HEK293 (cell line): ENCODE data around the gene CMTM5.

Experiments
- CTCF ChIA-PET: fragments of 350-600 bp; formaldehyde crosslinking; extraction: SDS; loops from one replicate; lab custom pipeline; 2021; ENCODE audit warnings: antibody characterized with exemption; lab: Yijun Ruan, JAX
- POLR2A ChIA-PET: fragments of 300-600 bp; formaldehyde crosslinking; extraction: SDS; loops from one replicate; lab custom pipeline; 2020; ENCODE audit warnings: antibody characterized with exemption, inconsistent platforms; lab: Yijun Ruan, JAX
- H3K27ac ChIP-seq: fragments of 200-500 bp; sonication (Bioruptor generic); 2 replicates; pipeline ENCODE4 v1.5.1; 2014; ENCODE audit warnings: low read depth, low read length, control low read depth, inconsistent platforms; ENCODE audit errors: extremely low read depth
- H3K36me3 ChIP-seq, 2 experiments: fragments of 200-500 bp in 1 of 2; sonication (Bioruptor generic) in 1 of 2; 1 replicate in 1 of 2; 2 replicates in 1 of 2; pipeline ENCODE4 v1.5.1; 2014 to 2017; ENCODE audit warnings: inconsistent platforms in 2 of 2, low read length in 2 of 2; ENCODE audit not compliant: control insufficient read depth in 2 of 2, insufficient read depth in 1 of 2
- H3K4me1 ChIP-seq: fragments of 200-500 bp; sonication (Bioruptor generic); 2 replicates; pipeline ENCODE4 v1.5.1; 2014; ENCODE audit warnings: mild to moderate bottlenecking, low read length, inconsistent platforms; ENCODE audit not compliant: control insufficient read depth, insufficient read depth
- H3K4me3 ChIP-seq: 2 replicates; pipeline ENCODE4 v1.5.1; 2011; ENCODE audit warnings: low read depth, mild to moderate bottlenecking, control low read depth, low read length, moderate library complexity
- H3K9me3 ChIP-seq: fragments of 200-500 bp; sonication (Bioruptor generic); 2 replicates; pipeline ENCODE4 v1.5.1; 2014; ENCODE audit warnings: low read depth, low read length, inconsistent platforms; ENCODE audit not compliant: control insufficient read depth, insufficient read depth
- HOXA7 ChIP-seq: sonication (generic); formaldehyde crosslinking; IDR thresholded peaks from 2 replicates; pipeline ENCODE4 v1.8.1; 2022; ENCODE audit warnings: missing genetic modification reagents, borderline replicate concordance
- MEIS1 ChIP-seq: sonication (generic); formaldehyde crosslinking; IDR thresholded peaks from 2 replicates; pipeline ENCODE4 v1.8.1; 2022; ENCODE audit warnings: missing genetic modification reagents, mild to moderate bottlenecking, borderline replicate concordance
- MZF1 ChIP-seq: fragments of 450-650 bp; formaldehyde crosslinking; IDR thresholded peaks from 2 replicates; pipeline ENCODE4 v1.5.1; 2017; ENCODE audit warnings: missing biosample characterization, missing genetic modification characterization, borderline replicate concordance
- RBAK ChIP-seq: fragments of 450-650 bp; formaldehyde crosslinking; IDR thresholded peaks from 2 replicates; pipeline ENCODE4 v1.5.1; 2016; ENCODE audit warnings: missing biosample characterization, missing genetic modification characterization
- WT1 ChIP-seq: fragments of 450-650 bp; formaldehyde crosslinking; IDR thresholded peaks from 2 replicates; pipeline ENCODE4 v1.5.1; 2016; ENCODE audit warnings: missing biosample characterization, missing genetic modification characterization
- ZBTB7A ChIP-seq: fragments of 450-650 bp; formaldehyde crosslinking; IDR thresholded peaks from 2 replicates; pipeline ENCODE4 v1.5.1; 2016; ENCODE audit warnings: low read depth, missing biosample characterization, missing genetic modification characterization
- ZNF114 ChIP-seq: fragments of 450-650 bp; formaldehyde crosslinking; IDR thresholded peaks from 2 replicates; pipeline ENCODE4 v1.5.0; 2017; ENCODE audit warnings: missing biosample characterization, missing genetic modification characterization
- ZNF239 ChIP-seq: fragments of 450-650 bp; formaldehyde crosslinking; IDR thresholded peaks from 2 replicates; pipeline ENCODE4 v1.5.1; 2016; ENCODE audit warnings: missing biosample characterization, missing genetic modification characterization
- ZNF292 ChIP-seq: fragments of 450-650 bp; formaldehyde crosslinking; IDR thresholded peaks from 2 replicates; pipeline ENCODE4 v1.5.1; 2016; ENCODE audit warnings: low read depth, missing biosample characterization, missing genetic modification characterization, borderline replicate concordance
- ZNF416 ChIP-seq: fragments of 450-650 bp; formaldehyde crosslinking; IDR thresholded peaks from 2 replicates; pipeline ENCODE4 v1.5.1; 2016; ENCODE audit warnings: missing biosample characterization, missing genetic modification characterization
- ZNF423 ChIP-seq: fragments of 450-650 bp; formaldehyde crosslinking; IDR thresholded peaks from 2 replicates; pipeline ENCODE4 v1.5.1; 2016; ENCODE audit warnings: missing biosample characterization, missing genetic modification characterization
- ZNF48 ChIP-seq: fragments of 450-650 bp; formaldehyde crosslinking; IDR thresholded peaks from 2 replicates; pipeline ENCODE4 v1.5.1; 2016; ENCODE audit warnings: missing biosample characterization, missing genetic modification characterization
- ZNF560 ChIP-seq: fragments of 450-650 bp; formaldehyde crosslinking; IDR thresholded peaks from 2 replicates; pipeline ENCODE4 v1.5.1; 2017; ENCODE audit warnings: missing biosample characterization, missing genetic modification characterization, borderline replicate concordance
- ZNF623 ChIP-seq: fragments of 450-650 bp; formaldehyde crosslinking; IDR thresholded peaks from 2 replicates; pipeline ENCODE4 v1.5.1; 2016; ENCODE audit warnings: missing biosample characterization, missing genetic modification characterization
- ZNF707 ChIP-seq: fragments of 450-650 bp; formaldehyde crosslinking; IDR thresholded peaks from 2 replicates; pipeline ENCODE4 v1.5.1; 2016; ENCODE audit warnings: missing biosample characterization, missing genetic modification characterization
- ZNF76 ChIP-seq: fragments of 450-650 bp; formaldehyde crosslinking; IDR thresholded peaks from 2 replicates; pipeline ENCODE4; 2016; ENCODE audit warnings: low read depth, missing biosample characterization, missing genetic modification characterization, borderline replicate concordance
- TF ChIP-seq, protein P1 (sequence below): fragments of 450-650 bp; formaldehyde crosslinking; IDR thresholded peaks from 2 replicates; pipeline ENCODE4 v1.5.1; 2016; ENCODE audit warnings: missing biosample characterization, missing genetic modification characterization
- TF ChIP-seq, protein P2 (sequence below): fragments of 450-650 bp; formaldehyde crosslinking; IDR thresholded peaks from 2 replicates; pipeline ENCODE4 v1.5.1; 2017; ENCODE audit warnings: missing biosample characterization, missing genetic modification characterization
- TF ChIP-seq, protein P3 (sequence below): fragments of 450-650 bp; formaldehyde crosslinking; IDR thresholded peaks from 2 replicates; pipeline ENCODE4 v1.5.1; 2016; ENCODE audit warnings: missing biosample characterization, missing genetic modification characterization
- TF ChIP-seq, protein P4 (sequence below): fragments of 450-650 bp; formaldehyde crosslinking; IDR thresholded peaks from 2 replicates; pipeline ENCODE4 v1.5.1; 2016; ENCODE audit warnings: missing biosample characterization, missing genetic modification characterization, low read depth

CMTM5 gene

DNA sequence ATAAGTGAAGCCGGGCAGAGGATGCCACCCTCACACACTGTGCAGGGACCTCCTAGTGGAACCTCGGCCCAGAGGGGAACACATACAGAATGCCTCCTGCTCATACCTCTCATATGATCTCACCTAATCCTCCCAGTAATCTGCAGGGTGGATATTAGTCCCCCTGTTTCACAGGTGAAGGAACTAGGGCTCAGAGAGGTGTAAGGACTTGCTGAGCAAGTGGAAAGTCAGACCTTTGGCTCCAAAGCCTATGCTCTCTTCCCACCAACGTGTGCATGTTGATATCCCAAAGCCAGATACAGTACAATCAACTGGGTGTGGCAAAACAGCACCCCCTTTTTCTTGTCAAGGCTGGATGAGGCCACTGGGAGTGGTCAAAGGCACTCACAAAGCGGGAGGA, 27.1 kb downstream of the CMTM5 start:
- no peak overlapping the region for H3K4me3 ChIP-seq
- TF ChIP-seq ZNF560 (tag by site-specific recombination) (no peak), ZNF423 (no peak), ZNF623 (no peak)
- TF ChIP-seq, protein P1, sequence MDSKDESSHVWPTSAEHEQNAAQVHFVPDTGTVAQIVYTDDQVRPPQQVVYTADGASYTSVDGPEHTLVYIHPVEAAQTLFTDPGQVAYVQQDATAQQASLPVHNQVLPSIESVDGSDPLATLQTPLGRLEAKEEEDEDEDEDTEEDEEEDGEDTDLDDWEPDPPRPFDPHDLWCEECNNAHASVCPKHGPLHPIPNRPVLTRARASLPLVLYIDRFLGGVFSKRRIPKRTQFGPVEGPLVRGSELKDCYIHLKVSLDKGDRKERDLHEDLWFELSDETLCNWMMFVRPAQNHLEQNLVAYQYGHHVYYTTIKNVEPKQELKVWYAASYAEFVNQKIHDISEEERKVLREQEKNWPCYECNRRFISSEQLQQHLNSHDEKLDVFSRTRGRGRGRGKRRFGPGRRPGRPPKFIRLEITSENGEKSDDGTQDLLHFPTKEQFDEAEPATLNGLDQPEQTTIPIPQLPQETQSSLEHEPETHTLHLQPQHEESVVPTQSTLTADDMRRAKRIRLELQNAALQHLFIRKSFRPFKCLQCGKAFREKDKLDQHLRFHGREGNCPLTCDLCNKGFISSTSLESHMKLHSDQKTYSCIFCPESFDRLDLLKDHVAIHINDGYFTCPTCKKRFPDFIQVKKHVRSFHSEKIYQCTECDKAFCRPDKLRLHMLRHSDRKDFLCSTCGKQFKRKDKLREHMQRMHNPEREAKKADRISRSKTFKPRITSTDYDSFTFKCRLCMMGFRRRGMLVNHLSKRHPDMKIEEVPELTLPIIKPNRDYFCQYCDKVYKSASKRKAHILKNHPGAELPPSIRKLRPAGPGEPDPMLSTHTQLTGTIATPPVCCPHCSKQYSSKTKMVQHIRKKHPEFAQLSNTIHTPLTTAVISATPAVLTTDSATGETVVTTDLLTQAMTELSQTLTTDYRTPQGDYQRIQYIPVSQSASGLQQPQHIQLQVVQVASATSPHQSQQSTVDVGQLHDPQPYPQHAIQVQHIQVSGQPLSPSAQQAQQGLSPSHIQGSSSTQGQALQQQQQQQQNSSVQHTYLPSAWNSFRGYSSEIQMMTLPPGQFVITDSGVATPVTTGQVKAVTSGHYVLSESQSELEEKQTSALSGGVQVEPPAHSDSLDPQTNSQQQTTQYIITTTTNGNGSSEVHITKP (tag by site-specific recombination), result peak; percentile 48
- TF ChIP-seq, protein P2, sequence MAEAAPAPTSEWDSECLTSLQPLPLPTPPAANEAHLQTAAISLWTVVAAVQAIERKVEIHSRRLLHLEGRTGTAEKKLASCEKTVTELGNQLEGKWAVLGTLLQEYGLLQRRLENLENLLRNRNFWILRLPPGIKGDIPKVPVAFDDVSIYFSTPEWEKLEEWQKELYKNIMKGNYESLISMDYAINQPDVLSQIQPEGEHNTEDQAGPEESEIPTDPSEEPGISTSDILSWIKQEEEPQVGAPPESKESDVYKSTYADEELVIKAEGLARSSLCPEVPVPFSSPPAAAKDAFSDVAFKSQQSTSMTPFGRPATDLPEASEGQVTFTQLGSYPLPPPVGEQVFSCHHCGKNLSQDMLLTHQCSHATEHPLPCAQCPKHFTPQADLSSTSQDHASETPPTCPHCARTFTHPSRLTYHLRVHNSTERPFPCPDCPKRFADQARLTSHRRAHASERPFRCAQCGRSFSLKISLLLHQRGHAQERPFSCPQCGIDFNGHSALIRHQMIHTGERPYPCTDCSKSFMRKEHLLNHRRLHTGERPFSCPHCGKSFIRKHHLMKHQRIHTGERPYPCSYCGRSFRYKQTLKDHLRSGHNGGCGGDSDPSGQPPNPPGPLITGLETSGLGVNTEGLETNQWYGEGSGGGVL (tag by site-specific recombination), result no peak
- TF ChIP-seq, all 188 proteins: peak for 1
- H3K4me1 ChIP-seq, result no peaks in the 10 kb centered on the region
- POLR2A ChIA-PET, result no interaction called here
- no peaks in the 10 kb centered on the region for H3K36me3 ChIP-seq
- H3K9me3 ChIP-seq, result no peaks in the 10 kb centered on the region
- H3K27ac ChIP-seq, result no peak overlapping the region
- CTCF ChIA-PET, result no interaction called here

DNA sequence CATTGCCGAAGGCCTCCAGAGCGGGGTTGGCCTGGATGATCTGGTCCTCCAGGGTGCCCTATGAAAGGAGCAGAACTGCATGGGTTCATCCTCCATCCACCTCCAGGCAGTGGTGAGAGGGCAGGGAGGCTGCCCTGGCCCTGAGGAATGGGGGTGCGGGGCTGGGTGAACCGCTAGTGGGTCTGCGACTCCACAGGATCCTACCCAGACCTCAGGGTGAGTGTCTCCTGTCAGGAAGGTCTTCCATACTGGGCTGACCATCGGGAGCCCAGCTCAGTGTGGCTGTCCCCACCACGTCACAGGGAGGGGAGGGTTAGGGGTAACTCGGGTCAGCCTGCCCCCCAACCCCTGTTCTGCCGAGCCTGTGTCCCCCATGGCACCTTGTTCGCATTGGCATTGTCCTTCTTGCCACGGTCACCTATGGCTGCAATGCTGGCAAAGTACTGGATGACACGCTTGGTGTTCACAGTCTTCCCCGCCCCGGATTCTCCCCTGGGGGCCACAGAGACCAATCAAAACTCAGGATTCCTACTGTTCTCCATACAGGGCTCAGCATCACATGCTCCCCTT, 27.6 kb downstream of the CMTM5 start:
- H3K4me3 ChIP-seq, result no peak overlapping the region
- no peak overlapping the region for H3K27ac ChIP-seq
- ChIA-PET POLR2A (no interaction called here), CTCF (no interaction called here)
- no peaks in the 10 kb centered on the region for H3K9me3 ChIP-seq
- no peaks in the 10 kb centered on the region for H3K36me3 ChIP-seq
- H3K4me1 ChIP-seq, result no peaks in the 10 kb centered on the region
- TF ChIP-seq WT1 (no peak), MZF1 (tag by site-specific recombination) (no peak), ZBTB7A (tag by site-specific recombination) (no peak), ZNF707 (tag by site-specific recombination) (no peak), ZNF239 (tag by site-specific recombination) (no peak), ZNF292 (tag by site-specific recombination) (no peak), ZNF76 (no peak), ZNF416 (tag by site-specific recombination) (no peak), ZNF423 (no peak), RBAK (tag by site-specific recombination) (no peak), MEIS1 (CRISPR knock-in tag) (no peak), HOXA7 (CRISPR knock-in tag) (no peak), ZNF114 (tag by site-specific recombination) (no peak), ZNF48 (tag by site-specific recombination) (no peak)
- TF ChIP-seq, protein P3, sequence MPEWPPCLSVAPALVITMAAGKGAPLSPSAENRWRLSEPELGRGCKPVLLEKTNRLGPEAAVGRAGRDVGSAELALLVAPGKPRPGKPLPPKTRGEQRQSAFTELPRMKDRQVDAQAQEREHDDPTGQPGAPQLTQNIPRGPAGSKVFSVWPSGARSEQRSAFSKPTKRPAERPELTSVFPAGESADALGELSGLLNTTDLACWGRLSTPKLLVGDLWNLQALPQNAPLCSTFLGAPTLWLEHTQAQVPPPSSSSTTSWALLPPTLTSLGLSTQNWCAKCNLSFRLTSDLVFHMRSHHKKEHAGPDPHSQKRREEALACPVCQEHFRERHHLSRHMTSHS (tag by site-specific recombination), result no peak
- TF ChIP-seq, protein P4, sequence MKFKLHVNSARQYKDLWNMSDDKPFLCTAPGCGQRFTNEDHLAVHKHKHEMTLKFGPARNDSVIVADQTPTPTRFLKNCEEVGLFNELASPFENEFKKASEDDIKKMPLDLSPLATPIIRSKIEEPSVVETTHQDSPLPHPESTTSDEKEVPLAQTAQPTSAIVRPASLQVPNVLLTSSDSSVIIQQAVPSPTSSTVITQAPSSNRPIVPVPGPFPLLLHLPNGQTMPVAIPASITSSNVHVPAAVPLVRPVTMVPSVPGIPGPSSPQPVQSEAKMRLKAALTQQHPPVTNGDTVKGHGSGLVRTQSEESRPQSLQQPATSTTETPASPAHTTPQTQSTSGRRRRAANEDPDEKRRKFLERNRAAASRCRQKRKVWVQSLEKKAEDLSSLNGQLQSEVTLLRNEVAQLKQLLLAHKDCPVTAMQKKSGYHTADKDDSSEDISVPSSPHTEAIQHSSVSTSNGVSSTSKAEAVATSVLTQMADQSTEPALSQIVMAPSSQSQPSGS (tag by site-specific recombination), result no peak
